Measurements from ENCODE around the gene NEAT1. TPM values are rescaled to one million over a fixed set of nuclear protein-coding genes. Genes with fewer than 3 reads are reported as not detected.

Gene NEAT1
- total and polyA plus RNA-seq, 2 of the 8 experiments (the other 6 are each of a cell fraction or from before 2014, with no cell fraction given), result 2.4 to 10.7 TPM

DNA sequence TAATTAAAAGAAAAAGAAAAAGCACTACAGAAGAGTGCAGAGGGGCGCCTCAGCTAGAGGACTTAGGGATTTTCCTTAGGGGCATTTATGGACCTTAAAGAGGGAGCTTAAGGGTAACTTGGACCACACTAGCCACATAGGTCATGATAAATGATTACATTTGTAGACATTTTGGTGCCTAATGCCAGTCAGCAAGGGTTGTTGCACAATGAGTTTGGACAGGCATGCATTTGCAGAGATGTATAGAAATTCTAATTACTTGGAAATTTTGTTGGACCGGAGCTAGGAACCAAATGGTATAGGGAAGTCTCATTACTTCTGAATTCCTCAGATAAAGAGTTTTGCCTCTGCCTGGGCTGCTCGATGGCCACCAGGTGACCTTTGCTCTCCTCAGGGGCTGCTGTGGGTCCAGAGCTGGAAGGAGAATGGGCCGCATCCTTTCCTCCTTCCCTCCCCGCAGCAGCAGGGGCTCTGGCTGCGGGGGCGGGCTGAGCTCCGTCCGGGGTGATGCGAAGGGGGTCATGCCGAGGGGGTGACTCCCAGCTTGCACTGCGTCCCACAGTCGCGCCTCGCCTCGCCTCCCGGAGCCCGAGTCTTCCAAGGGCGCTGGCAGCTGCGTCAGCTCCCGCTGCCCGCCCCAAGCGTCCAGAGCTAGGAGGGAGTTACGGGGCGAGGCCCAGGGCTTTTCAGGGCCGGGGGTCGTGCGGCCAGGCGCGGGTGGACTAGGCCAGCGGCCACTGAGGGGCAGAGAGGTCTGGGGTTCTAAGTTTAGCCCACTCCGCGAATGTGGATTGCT is 56.0 kb downstream of the NEAT1 start (continued):
- TF ChIP-seq RBBP5 (IDR thresholded peaks at IDR 0.05; ENCODE audit: borderline replicate concordance, low read depth, low read length) (no peak), POLR2A (IDR thresholded peaks at IDR 0.05; ENCODE audit: control extremely low read depth in 1 of 2, low read depth in 2 of 2, low read length in 2 of 2) (no peak), MAFK (IDR thresholded peaks at IDR 0.05; ENCODE audit: low read depth, low read length) (no peak), YY1 (IDR thresholded peaks at IDR 0.05; ENCODE audit: low read depth, low read length) (no peak), TBP (IDR thresholded peaks at IDR 0.05; ENCODE audit: low read depth, low read length) (no peak), RFX5 (IDR thresholded peaks at IDR 0.05; ENCODE audit: borderline replicate concordance, low read depth, low read length) (no peak)
- TF ChIP-seq, protein P1, sequence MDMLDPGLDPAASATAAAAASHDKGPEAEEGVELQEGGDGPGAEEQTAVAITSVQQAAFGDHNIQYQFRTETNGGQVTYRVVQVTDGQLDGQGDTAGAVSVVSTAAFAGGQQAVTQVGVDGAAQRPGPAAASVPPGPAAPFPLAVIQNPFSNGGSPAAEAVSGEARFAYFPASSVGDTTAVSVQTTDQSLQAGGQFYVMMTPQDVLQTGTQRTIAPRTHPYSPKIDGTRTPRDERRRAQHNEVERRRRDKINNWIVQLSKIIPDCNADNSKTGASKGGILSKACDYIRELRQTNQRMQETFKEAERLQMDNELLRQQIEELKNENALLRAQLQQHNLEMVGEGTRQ (IDR thresholded peaks at IDR 0.05; ENCODE audit: low read length), result no peak

All from H1 (cell line).